COR-L47 (cell line): ENCODE measurements around the gene IFNLR1.
A peak's percentile ranks its signal among the peaks of the same experiment; 100 is the strongest.

Source experiments
- DNase-seq: peaks from one replicate; lab custom pipeline; 2025; lab: John Stamatoyannopoulos, UW

IFNLR1 gene

GRCh38 chr1:24121406-24121805 lies 65.7 kb downstream of the IFNLR1 start:
- DNase-seq: no peak

GRCh38 chr1:24120965-24121364 lies 66.1 kb downstream of the IFNLR1 start:
- no peak for DNase-seq

GRCh38 chr1:24119859-24120756 lies 67.0 kb downstream of the IFNLR1 start:
- DNase-seq: no peak

- DNase-seq: no peak
Measured at GRCh38 chr1:24119489-24119858, 67.6 kb downstream of the IFNLR1 start.

GRCh38 chr1:24118410-24119242 lies 68.5 kb downstream of the IFNLR1 start:
- DNase-seq: no peak

GRCh38 chr1:24117722-24118409 lies 69.2 kb downstream of the IFNLR1 start:
- DNase-seq: no peak

GRCh38 chr1:24117132-24117531 lies 70.0 kb downstream of the IFNLR1 start:
- DNase-seq: no peak

- no peak for DNase-seq
Measured at GRCh38 chr1:24114753-24115152, 72.3 kb downstream of the IFNLR1 start.

- no peak for DNase-seq
Measured at GRCh38 chr1:24113641-24114033, 73.5 kb downstream of the IFNLR1 start.

- DNase-seq: peak; percentile 64
Measured at GRCh38 chr1:24111996-24112779, 74.9 kb downstream of the IFNLR1 start, which contains the start of gene MYOM3. Gene MYOM3 (minus strand): TSS chr1:24112135. CDS start chr1:24108636, 3,499 bp downstream.

- DNase-seq: no peak
Measured at GRCh38 chr1:24111262-24111995, 75.7 kb downstream of the IFNLR1 start.

GRCh38 chr1:24110642-24111261 lies 76.3 kb downstream of the IFNLR1 start:
- DNase-seq: no peak

GRCh38 chr1:24109686-24110475 lies 77.2 kb downstream of the IFNLR1 start:
- DNase-seq: no peak

GRCh38 chr1:24109166-24109483 lies 78.0 kb downstream of the IFNLR1 start:
- no peak for DNase-seq

- DNase-seq: no peak
Measured at GRCh38 chr1:24108334-24109165, 78.5 kb downstream of the IFNLR1 start.

- DNase-seq: no peak
Measured at GRCh38 chr1:24107462-24108138, 79.5 kb downstream of the IFNLR1 start.

- DNase-seq: no peak
Measured at GRCh38 chr1:24105368-24106160, 81.5 kb downstream of the IFNLR1 start.
